Measurements from ENCODE around the gene LGALS1.

LGALS1 gene

DNA sequence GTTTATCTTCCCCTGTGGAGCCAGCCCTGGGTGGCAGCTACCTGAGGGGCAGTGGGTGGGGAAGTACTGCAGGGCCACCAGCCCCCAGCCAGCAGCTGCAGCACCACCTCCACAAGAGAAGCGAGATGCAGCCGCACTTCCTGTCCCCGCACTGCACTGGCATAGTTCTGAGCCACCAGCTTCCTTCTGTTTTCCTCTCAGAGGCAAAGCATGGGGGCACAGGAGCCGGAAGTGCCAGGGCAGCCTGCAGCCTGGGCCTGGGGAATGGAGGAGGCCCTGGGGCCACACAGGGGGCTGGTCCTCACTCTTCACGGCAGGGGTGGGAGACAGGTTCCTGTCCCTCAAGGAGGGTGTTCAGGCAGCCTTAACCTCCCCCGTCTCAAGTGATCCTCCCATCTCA lies 47.9 kb upstream of the LGALS1 start:
- H3K27ac ChIP-seq: no peak overlapping the region
- no peak for DNase-seq
- TF ChIP-seq CTCF (IDR thresholded peaks at IDR 0.05; ENCODE audit: low read depth, low read length, missing control alignments): no peak
- no peaks in the 10 kb centered on the region for H3K27me3 ChIP-seq (replicated peaks)
- peaks cover 3% of the 10 kb centered on the region for H3K36me3 ChIP-seq (replicated peaks)
- no peak overlapping the region for H3K4me3 ChIP-seq (ENCODE audit: low read depth, low read length)
- in situ Hi-C loops (cut with HindIII; ENCODE audit: low pct_ligation_motif_present, low sequenced_read_pairs): no loop called here

DNA sequence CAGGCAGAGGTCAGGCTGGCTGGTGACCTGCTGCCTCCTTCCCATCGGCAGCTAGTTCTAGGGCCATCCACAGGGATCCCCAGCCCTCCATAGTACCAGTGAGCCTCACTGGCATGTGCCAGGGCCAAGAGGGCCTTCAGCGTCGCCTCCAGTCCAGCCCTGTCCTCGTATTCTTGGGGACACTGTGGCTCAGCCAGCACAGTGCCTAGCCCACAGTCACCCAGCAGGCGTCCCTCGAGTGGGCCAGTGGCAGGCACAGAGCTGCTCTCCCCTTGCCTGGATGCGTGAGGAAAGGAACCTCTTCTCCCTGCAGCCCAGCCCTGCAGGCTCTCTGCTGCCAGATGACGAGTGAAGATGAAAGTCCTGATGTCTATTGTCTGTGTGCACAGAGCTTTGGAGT lies 46.6 kb upstream of the LGALS1 start:
- TF ChIP-seq CTCF (IDR thresholded peaks at IDR 0.05; ENCODE audit: low read depth, low read length, missing control alignments): no peak
- Histone ChIP-seq H3K36me3 (replicated peaks) (peaks cover 2% of the 10 kb centered on the region), H3K27me3 (replicated peaks) (no peaks in the 10 kb centered on the region), H3K4me3 (ENCODE audit: low read depth, low read length) (no peak overlapping the region), H3K27ac (no peak overlapping the region)
- in situ Hi-C loops (cut with HindIII; ENCODE audit: low pct_ligation_motif_present, low sequenced_read_pairs): no loop called here
- no peak for DNase-seq

DNA sequence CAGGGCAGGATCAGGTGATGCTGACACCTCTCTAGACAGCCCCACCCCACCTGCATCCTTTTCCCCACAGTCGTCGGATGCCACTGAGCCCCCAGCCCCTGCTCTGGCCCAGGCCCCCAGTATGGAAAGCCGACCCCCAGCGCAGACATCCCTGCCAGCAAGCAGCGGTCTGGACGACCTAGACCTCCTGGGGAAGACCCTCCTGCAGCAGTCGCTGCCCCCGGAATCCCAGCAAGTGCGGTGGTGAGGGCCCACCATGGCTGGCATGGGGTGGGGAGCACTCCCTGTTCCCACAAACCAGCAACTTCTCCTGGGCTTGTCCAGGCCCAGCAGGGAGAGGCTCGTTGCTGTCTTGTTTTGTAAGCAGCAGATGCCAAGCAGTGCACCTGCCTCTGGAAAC lies 45.5 kb upstream of the LGALS1 start:
- no peak overlapping the region for H3K27ac ChIP-seq
- in situ Hi-C loops (cut with HindIII; ENCODE audit: low pct_ligation_motif_present, low sequenced_read_pairs): no loop called here

GRCh38 chr22:37630839-37631435 lies 44.5 kb upstream of the LGALS1 start:
- Histone ChIP-seq H3K36me3 (replicated peaks) (no peaks in the 10 kb centered on the region), H3K4me3 (ENCODE audit: low read depth, low read length) (no peak overlapping the region), H3K27me3 (replicated peaks) (no peaks in the 10 kb centered on the region), H3K27ac (no peak overlapping the region)
- in situ Hi-C loops (cut with HindIII; ENCODE audit: low pct_ligation_motif_present, low sequenced_read_pairs): no loop called here
- no peak for DNase-seq
- TF ChIP-seq CTCF (IDR thresholded peaks at IDR 0.05; ENCODE audit: low read depth, low read length, missing control alignments): no peak

More for the DNA sequence above, 45.5 kb upstream of the LGALS1 start:
- DNase-seq: no peak
- no peaks in the 10 kb centered on the region for H3K27me3 ChIP-seq (replicated peaks)
- no peaks in the 10 kb centered on the region for H3K36me3 ChIP-seq (replicated peaks)
- no peak overlapping the region for H3K4me3 ChIP-seq (ENCODE audit: low read depth, low read length)
- TF ChIP-seq CTCF (IDR thresholded peaks at IDR 0.05; ENCODE audit: low read depth, low read length, missing control alignments): no peak

- no peak overlapping the region for H3K27ac ChIP-seq
- H3K36me3 ChIP-seq (replicated peaks): no peaks in the 10 kb centered on the region
Measured at GRCh38 chr22:37631448-37632173, 43.8 kb upstream of the LGALS1 start.

More at GRCh38 chr22:37631448-37632173, 43.8 kb upstream of the LGALS1 start:
- DNase-seq: no peak
- TF ChIP-seq CTCF (IDR thresholded peaks at IDR 0.05; ENCODE audit: low read depth, low read length, missing control alignments): no peak
- no peaks in the 10 kb centered on the region for H3K27me3 ChIP-seq (replicated peaks)
- in situ Hi-C loops (cut with HindIII; ENCODE audit: low pct_ligation_motif_present, low sequenced_read_pairs): no loop called here
- H3K4me3 ChIP-seq (ENCODE audit: low read depth, low read length): no peak overlapping the region
